AG09309 (cell line): ENCODE data around the gene TNFRSF18.

Experiments
- DNase-seq: peaks from one replicate; pipeline ENCODE4 v3.0.0-alpha.2; 2010; ENCODE audit warnings: low read depth
- H3K4me3 ChIP-seq: 2 replicates; pipeline ENCODE4 v1.5.1; 2011; ENCODE audit warnings: mild to moderate bottlenecking, low read depth, low read length, moderate library complexity; ENCODE audit not compliant: control insufficient read depth
- CTCF ChIP-seq: IDR thresholded peaks from 2 replicates; pipeline ENCODE4 v1.5.1; 2011; ENCODE audit warnings: mild to moderate bottlenecking, low read depth, low read length, inconsistent platforms; ENCODE audit not compliant: insufficient read depth, control insufficient read depth; ENCODE audit errors: missing control alignments

TNFRSF18 gene

GRCh38 chr1:1244192-1244811 is 37.9 kb upstream of the TNFRSF18 start:
- no peak overlapping the region for H3K4me3 ChIP-seq
- TF ChIP-seq CTCF, result no peak
- no peak for DNase-seq

GRCh38 chr1:1243807-1244191 is 37.4 kb upstream of the TNFRSF18 start:
- TF ChIP-seq CTCF, result no peak
- no peak for DNase-seq
- no peak overlapping the region for H3K4me3 ChIP-seq

GRCh38 chr1:1243266-1243660 is 36.9 kb upstream of the TNFRSF18 start:
- no peak for DNase-seq
- no peak for TF ChIP-seq CTCF
- H3K4me3 ChIP-seq, result no peak overlapping the region

GRCh38 chr1:1242461-1243265 is 36.3 kb upstream of the TNFRSF18 start:
- no peak overlapping the region for H3K4me3 ChIP-seq
- no peak for DNase-seq
- no peak for TF ChIP-seq CTCF

GRCh38 chr1:1241588-1242219 is 35.3 kb upstream of the TNFRSF18 start:
- H3K4me3 ChIP-seq, result no peak overlapping the region
- TF ChIP-seq CTCF, result no peak
- DNase-seq, result no peak

GRCh38 chr1:1240822-1241587 is 34.6 kb upstream of the TNFRSF18 start:
- DNase-seq, result no peak
- H3K4me3 ChIP-seq, result no peak overlapping the region
- TF ChIP-seq CTCF, result no peak
